GM12891 (cell line): ENCODE measurements around the gene ALDH5A1.

Experiments
- DNase-seq: peaks from one replicate; pipeline ENCODE4 v3.0.0; 2011; ENCODE audit warnings: low spot score; ENCODE audit not compliant: insufficient read length
- FAIRE-seq: peaks from 2 replicates; lab custom pipeline; 2011; peaks lifted over from hg19 to GRCh38; lab: Jason Lieb, UNC
- PAX5 ChIP-seq: IDR thresholded peaks from 2 replicates; pipeline ENCODE4 v1.6.1; 2011; ENCODE audit warnings: low read length, moderate library complexity, mild to moderate bottlenecking; ENCODE audit not compliant: insufficient read depth, severe bottlenecking
- POLR2A ChIP-seq: IDR thresholded peaks from 2 replicates; pipeline ENCODE4 v1.6.1; 2011; ENCODE audit warnings: low read depth, low read length, control low read depth
- POLR2AphosphoS5 ChIP-seq: IDR thresholded peaks from 2 replicates; pipeline ENCODE4 v1.6.1; 2011; ENCODE audit warnings: low read depth, low read length, control low read depth
- POU2F2 ChIP-seq: IDR thresholded peaks from 2 replicates; pipeline ENCODE4 v1.6.1; 2011; ENCODE audit warnings: low read depth, mild to moderate bottlenecking, control low read depth, low read length, moderate library complexity
- SPI1 ChIP-seq: IDR thresholded peaks from 2 replicates; pipeline ENCODE4 v1.6.1; 2011; ENCODE audit warnings: low read depth, low read length, control low read depth
- TAF1 ChIP-seq: IDR thresholded peaks from 2 replicates; pipeline ENCODE4 v1.6.1; 2011; ENCODE audit warnings: low read depth, low read length, control low read depth

Gene ALDH5A1

GRCh38 chr6:24524329-24524728 is 29.6 kb downstream of the ALDH5A1 start:
- no peak for TF ChIP-seq SPI1
- TF ChIP-seq POLR2A, result no peak
- TF ChIP-seq TAF1, result no peak
- TF ChIP-seq POU2F2, result no peak
- no peak for TF ChIP-seq PAX5
- no peak for TF ChIP-seq POLR2AphosphoS5
- DNase-seq, result no peak
- no peak for FAIRE-seq

GRCh38 chr6:24524805-24525204 is 30.0 kb downstream of the ALDH5A1 start:
- TF ChIP-seq POLR2AphosphoS5 (no peak), PAX5 (no peak), SPI1 (no peak)
- DNase-seq (no peak), FAIRE-seq (peak; percentile 69)

- DNase-seq (no peak), FAIRE-seq (no peak)
- TF ChIP-seq POLR2AphosphoS5 (no peak), TAF1 (no peak), POU2F2 (no peak), PAX5 (no peak), SPI1 (no peak), POLR2A (no peak)
Measured at GRCh38 chr6:24529985-24530384, 35.2 kb downstream of the ALDH5A1 start.

- TF ChIP-seq POLR2A (no peak), TAF1 (no peak), SPI1 (no peak), POU2F2 (no peak), PAX5 (no peak), POLR2AphosphoS5 (no peak)
- DNase-seq (no peak), FAIRE-seq (no peak)
Measured at GRCh38 chr6:24534329-24534728, 39.6 kb downstream of the ALDH5A1 start.

DNA sequence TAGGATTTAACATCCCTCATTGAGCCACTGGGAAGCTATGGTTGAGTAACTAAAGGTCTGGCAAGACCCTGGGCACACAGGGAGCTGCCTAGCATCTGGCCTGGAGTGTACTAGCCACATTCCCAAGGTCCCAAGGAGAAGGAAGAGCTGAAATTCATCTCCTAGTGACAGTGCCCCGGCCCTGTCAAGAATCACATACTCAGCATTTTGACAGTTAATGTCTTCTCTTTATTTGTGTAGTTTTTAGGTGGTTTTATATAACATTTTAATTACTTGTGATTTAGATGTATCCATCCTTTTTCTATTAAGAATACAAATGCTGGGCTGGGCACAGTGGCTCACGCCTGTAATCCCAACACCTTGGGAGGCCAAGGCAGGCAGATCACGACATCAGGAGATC is 40.4 kb downstream of the ALDH5A1 start:
- TF ChIP-seq POU2F2 (no peak), POLR2AphosphoS5 (no peak), TAF1 (no peak), POLR2A (no peak), PAX5 (no peak), SPI1 (no peak)
- no peak for DNase-seq
- FAIRE-seq, result no peak

GRCh38 chr6:24536466-24536865 is 41.7 kb downstream of the ALDH5A1 start:
- no peak for FAIRE-seq
- DNase-seq, result no peak
- TF ChIP-seq POU2F2, result no peak
- no peak for TF ChIP-seq TAF1
- no peak for TF ChIP-seq POLR2AphosphoS5
- no peak for TF ChIP-seq PAX5
- TF ChIP-seq POLR2A, result no peak
- no peak for TF ChIP-seq SPI1

- FAIRE-seq (no peak), DNase-seq (no peak)
- TF ChIP-seq POLR2AphosphoS5 (no peak), POLR2A (no peak), PAX5 (no peak), POU2F2 (no peak), SPI1 (no peak), TAF1 (no peak)
Measured at GRCh38 chr6:24537082-24537699, 42.4 kb downstream of the ALDH5A1 start.

GRCh38 chr6:24537771-24538385 is 43.1 kb downstream of the ALDH5A1 start:
- FAIRE-seq, result no peak
- TF ChIP-seq POU2F2 (no peak), SPI1 (no peak), POLR2AphosphoS5 (no peak), PAX5 (no peak), TAF1 (no peak), POLR2A (no peak)
- no peak for DNase-seq

DNA sequence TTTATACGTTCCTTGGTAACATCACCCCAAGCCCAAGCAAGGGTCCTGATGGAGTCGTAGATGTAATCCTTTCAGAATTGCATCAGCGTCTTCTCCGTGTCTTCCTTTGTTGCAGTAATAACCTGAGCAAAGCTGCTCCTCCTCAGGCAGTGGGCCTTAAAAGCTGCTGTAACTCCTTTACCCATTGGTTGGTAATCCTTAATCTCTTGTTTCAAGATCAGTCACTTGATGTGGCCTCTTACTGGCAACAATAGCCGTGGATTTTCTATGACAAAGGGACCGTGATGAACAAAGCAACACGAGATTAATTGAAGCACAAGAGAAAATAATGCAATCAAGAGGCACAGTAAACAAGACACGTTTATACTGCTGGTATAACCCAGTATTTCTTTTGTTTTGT is 44.6 kb downstream of the ALDH5A1 start:
- DNase-seq (no peak), FAIRE-seq (no peak)
- TF ChIP-seq POLR2AphosphoS5, result no peak
- TF ChIP-seq POLR2A, result no peak
- TF ChIP-seq PAX5, result no peak
- no peak for TF ChIP-seq POU2F2
- TF ChIP-seq SPI1, result no peak
- no peak for TF ChIP-seq TAF1

DNA sequence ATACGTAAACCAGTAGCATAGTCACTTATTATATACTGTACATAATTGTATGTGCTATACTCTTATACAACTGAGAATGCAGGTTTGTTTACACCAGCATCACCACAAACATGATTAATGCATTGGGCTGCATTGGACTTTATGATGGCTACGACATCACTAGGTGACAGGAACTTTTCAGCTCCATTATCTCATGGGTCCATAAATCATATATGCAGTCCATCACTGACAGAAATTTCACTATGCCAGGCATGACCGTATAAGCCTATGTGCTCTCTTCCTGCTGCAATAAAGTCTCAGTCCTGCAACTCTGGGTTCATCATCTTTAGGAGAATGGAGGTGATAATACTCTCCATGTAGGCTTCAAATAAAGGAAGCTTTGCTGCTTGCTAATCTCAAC is 45.4 kb downstream of the ALDH5A1 start:
- FAIRE-seq (no peak), DNase-seq (no peak)
- TF ChIP-seq POLR2A, result no peak
- TF ChIP-seq POU2F2, result no peak
- TF ChIP-seq POLR2AphosphoS5, result no peak
- TF ChIP-seq PAX5, result no peak
- no peak for TF ChIP-seq SPI1
- TF ChIP-seq TAF1, result no peak
